ENCODE data around the gene PPA1. TPM values are rescaled to one million over a fixed set of nuclear protein-coding genes. Genes with fewer than 3 reads are reported as not detected.

Gene PPA1
- total RNA-seq, 3 donors from 2014 or later (not counting 1 experiment from before 2014, with no cell fraction given): 17.0 to 26.5 (median 19.2) TPM

DNA sequence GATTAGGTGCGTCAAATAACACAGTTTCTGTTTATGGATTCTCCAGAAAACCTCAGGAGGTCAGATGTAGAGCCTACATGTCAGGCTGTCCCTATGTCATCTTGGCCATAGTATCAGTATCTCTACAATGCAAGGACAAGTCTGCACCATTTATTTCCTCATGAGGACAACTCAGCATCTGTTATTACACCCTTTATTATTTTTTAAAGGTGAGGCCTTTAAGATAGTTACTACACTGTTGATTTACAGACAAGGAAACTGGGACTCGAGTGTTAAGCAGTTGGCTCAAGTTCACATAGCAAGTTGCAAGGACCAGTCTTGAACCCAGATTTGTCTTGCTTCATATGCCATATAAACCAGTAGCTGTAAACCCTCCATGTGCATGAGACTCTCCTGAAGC is 23.2 kb upstream of the PPA1 start:
- Mint-ChIP-seq H3K4me3 (peak overlapping the region; percentile 53), H3K27me3 (ENCODE audit: low read depth in 2 of 2) (peaks cover 37 to 51% of the 10 kb centered on the region in 2 donors), H3K9me3 (peaks cover 2 to 3% of the 10 kb centered on the region in 2 donors), H3K36me3 (no peaks in the 10 kb centered on the region), H3K4me1 (peaks cover 0 to 8% of the 10 kb centered on the region in 2 donors), H3K27ac (no peak overlapping the region)
- no peaks in the 10 kb centered on the region for H3K36me3 ChIP-seq (ENCODE audit: control insufficient read depth, insufficient read depth, low read length)
- H3K27me3 ChIP-seq (ENCODE audit: control insufficient read depth, insufficient read depth, low read length): peaks cover 25% of the 10 kb centered on the region
- intact Hi-C loops (cut with micrococcal nuclease): no loop called here
- DNase-seq (no peak), ATAC-seq (no peak)
- 78% methylated on average over 2 of the region's 2 CpGs for WGBS (ENCODE audit: insufficient coverage)
- H3K4me1 ChIP-seq (ENCODE audit: control insufficient read depth, insufficient read depth, low read length): peaks cover 9% of the 10 kb centered on the region
- TF ChIP-seq, protein P1, sequence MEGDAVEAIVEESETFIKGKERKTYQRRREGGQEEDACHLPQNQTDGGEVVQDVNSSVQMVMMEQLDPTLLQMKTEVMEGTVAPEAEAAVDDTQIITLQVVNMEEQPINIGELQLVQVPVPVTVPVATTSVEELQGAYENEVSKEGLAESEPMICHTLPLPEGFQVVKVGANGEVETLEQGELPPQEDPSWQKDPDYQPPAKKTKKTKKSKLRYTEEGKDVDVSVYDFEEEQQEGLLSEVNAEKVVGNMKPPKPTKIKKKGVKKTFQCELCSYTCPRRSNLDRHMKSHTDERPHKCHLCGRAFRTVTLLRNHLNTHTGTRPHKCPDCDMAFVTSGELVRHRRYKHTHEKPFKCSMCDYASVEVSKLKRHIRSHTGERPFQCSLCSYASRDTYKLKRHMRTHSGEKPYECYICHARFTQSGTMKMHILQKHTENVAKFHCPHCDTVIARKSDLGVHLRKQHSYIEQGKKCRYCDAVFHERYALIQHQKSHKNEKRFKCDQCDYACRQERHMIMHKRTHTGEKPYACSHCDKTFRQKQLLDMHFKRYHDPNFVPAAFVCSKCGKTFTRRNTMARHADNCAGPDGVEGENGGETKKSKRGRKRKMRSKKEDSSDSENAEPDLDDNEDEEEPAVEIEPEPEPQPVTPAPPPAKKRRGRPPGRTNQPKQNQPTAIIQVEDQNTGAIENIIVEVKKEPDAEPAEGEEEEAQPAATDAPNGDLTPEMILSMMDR (IDR thresholded peaks at IDR 0.05): no peak
- no peak overlapping the region for H3K4me3 ChIP-seq (ENCODE audit: low read length)
- no peak overlapping the region for H3K27ac ChIP-seq (ENCODE audit: low read length)
- no peaks in the 10 kb centered on the region for H3K9me3 ChIP-seq (ENCODE audit: control insufficient read depth, insufficient read depth, low read length)

DNA sequence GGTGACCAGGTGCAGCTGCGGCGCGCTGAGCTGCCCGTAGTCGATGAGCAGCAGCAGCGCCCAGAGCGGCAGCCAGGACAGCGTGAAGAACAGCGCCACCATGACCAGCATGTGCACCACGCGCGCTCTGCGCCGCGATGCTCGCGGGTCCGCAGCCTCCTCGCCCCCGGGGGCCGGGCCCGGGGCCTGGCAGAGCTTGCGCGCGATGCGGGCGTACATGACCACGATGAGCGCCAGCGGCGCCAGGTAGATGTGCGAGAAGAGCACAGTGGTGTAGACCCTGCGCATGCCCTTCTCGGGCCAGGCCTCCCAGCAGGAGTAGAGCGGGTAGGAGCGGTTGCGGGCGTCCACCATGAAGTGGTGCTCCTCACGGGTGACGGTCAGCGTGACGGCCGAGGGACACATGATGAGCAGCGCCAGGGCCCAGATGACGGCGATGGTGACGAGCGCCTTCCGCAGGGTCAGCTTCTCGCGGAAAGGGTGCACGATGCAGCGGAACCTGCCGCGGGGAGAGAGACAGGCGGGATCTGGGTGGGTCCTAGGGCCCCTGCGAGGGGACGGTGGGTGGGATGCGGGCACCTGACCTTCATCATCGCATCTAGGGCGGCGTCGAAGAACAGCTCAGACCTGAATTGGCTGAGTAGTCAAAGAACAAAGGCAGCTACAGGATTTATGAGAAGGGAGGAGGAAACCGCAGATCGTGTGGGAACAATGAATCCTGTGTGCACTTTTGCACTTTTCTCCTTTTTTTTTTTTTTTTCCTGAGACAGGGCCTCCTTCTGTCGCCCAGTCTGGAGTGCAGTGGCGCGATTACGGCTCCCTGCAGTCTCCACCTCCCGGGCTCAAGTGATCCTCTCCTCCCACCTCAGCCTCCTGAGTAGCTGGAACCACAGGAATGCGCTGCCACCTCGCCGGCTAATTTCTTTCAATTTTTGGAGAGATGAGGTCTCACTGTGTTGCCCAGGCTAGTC is 22.4 kb upstream of the PPA1 start:
- Histone ChIP-seq H3K36me3 (ENCODE audit: control insufficient read depth, insufficient read depth, low read length) (no peaks in the 10 kb centered on the region), H3K4me1 (ENCODE audit: control insufficient read depth, insufficient read depth, low read length) (peaks cover 9% of the 10 kb centered on the region), H3K27me3 (ENCODE audit: control insufficient read depth, insufficient read depth, low read length) (peaks cover 25% of the 10 kb centered on the region), H3K9me3 (ENCODE audit: control insufficient read depth, insufficient read depth, low read length) (no peaks in the 10 kb centered on the region), H3K4me3 (ENCODE audit: low read length) (no peak overlapping the region), H3K27ac (ENCODE audit: low read length) (no peak overlapping the region)
- peak; percentile 52 to 85 (median 62) for ATAC-seq
- Mint-ChIP-seq H3K36me3 (no peaks in the 10 kb centered on the region), H3K4me3 (peak overlapping the region; percentile 43), H3K27me3 (ENCODE audit: low read depth in 2 of 2) (peaks cover 34 to 56% of the 10 kb centered on the region in 2 donors), H3K9me3 (no peaks in the 10 kb centered on the region), H3K4me1 (peaks cover 0 to 8% of the 10 kb centered on the region in 2 donors), H3K27ac (no peak overlapping the region)
- DNase-seq: peak in 1 of 2 donors; percentile 51
- intact Hi-C loops (cut with micrococcal nuclease): no loop called here
- WGBS (ENCODE audit: insufficient coverage): 11% methylated on average over 73 of the region's 73 CpGs
- TF ChIP-seq, protein P1 (IDR thresholded peaks at IDR 0.05): no peak

DNA sequence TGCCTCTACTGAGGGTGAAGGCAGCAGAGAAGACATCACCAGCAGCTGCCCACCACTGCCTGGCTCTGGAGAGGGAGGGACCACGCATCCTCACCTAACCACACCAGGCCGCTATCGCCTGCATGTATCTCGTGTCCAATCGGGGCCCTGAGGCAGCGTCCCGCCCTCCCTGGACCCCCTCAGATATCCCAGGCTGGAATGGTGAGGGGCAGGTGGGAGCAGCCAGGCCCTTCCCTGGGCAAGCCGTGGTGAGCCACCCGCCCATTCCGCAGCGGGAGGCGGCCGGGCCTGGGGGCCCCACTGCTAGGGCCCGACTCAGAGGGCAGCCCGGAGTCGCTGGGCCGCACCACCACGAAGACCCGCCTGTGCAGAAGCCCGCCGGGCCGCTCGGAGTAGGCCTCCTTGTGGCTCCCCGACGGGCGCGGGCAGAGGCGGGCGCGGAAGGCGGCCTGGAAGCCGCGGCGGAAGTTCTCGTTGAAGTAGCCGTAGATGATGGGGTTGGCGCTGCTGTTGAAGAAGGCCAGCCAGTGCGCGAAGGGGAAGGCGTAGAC is 21.6 kb upstream of the PPA1 start:
- intact Hi-C loops (cut with micrococcal nuclease): no loop called here
- H3K4me3 ChIP-seq (ENCODE audit: low read length): no peak overlapping the region

More for the DNA sequence above, 21.6 kb upstream of the PPA1 start:
- TF ChIP-seq, protein P1 (IDR thresholded peaks at IDR 0.05): no peak
- peaks cover 34 to 64% of the 10 kb centered on the region in 2 donors for H3K27me3 Mint-ChIP-seq (ENCODE audit: low read depth in 2 of 2)
- peaks cover 0 to 8% of the 10 kb centered on the region in 2 donors for H3K4me1 Mint-ChIP-seq
- no peak overlapping the region for H3K27ac Mint-ChIP-seq
- H3K4me3 Mint-ChIP-seq: peak overlapping the region; percentile 43
- Histone ChIP-seq H3K4me1 (ENCODE audit: control insufficient read depth, insufficient read depth, low read length) (peaks cover 9% of the 10 kb centered on the region), H3K36me3 (ENCODE audit: control insufficient read depth, insufficient read depth, low read length) (no peaks in the 10 kb centered on the region), H3K27ac (ENCODE audit: low read length) (no peak overlapping the region), H3K27me3 (ENCODE audit: control insufficient read depth, insufficient read depth, low read length) (peaks cover 25% of the 10 kb centered on the region), H3K9me3 (ENCODE audit: control insufficient read depth, insufficient read depth, low read length) (no peaks in the 10 kb centered on the region)
- 38% methylated on average over 37 of the region's 40 CpGs for WGBS (ENCODE audit: insufficient coverage)
- no peaks in the 10 kb centered on the region for H3K9me3 Mint-ChIP-seq
- ATAC-seq (no peak), DNase-seq (no peak)
- no peaks in the 10 kb centered on the region for H3K36me3 Mint-ChIP-seq
